Measurements from ENCODE around the gene FNIP1. TPM values are rescaled to one million over a fixed set of nuclear protein-coding genes. Genes with fewer than 3 reads are reported as not detected.
A peak's percentile ranks its signal among the peaks of the same experiment; 100 is the strongest.

The FNIP1 gene
- total and polyA plus RNA-seq, 12 donors, result 2.9 to 63.4 (median 33.8) TPM

DNA sequence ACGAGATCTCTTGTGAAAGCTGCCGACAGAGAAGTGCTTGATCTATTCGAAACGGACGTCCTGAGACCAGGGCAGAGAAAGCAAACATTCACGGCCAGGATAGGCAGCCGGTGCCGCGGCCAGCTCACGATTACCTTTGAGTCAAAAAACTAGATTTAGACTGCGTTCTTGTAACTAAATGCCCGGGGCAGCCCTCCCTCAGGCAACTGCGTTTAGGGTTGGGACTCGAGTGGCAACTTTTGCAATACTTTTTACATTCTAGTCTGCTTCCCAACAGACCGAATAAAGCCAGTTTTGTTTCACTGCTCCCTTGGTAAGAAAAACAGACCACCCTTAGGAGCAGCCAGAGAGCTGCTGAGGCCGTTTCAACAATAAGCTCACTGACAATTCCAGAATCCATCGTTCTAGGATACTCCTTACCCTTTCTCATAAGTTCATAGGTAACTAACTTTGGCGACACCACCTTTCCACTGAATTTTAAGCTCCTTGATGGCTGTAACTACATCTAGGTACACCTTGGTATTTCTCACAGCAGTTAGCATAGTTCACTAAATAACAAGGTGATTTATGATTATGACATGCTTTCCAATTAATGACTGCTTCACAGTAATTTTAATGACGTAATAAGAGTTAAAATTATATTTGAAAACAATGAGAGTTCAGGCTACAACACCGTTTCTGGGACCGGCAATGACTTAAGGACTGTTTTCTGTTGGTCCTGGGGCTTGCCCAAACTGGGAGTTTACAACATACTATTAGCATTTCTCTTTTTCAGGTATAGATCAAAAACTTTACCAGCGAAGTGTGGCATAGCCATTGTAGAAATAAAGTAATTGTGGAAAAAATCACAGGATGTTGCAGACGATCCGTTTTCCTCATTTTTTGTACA is 160.9 kb downstream of the FNIP1 start:
- Histone ChIP-seq H3K36me3 (replicated peaks in 1 of 2) (no peaks in the 10 kb centered on the region), H3K27ac (peak overlapping the region; percentile 88 to 99 (median 96)), H3K9me3 (replicated peaks in 1 of 3) (no peaks in the 10 kb centered on the region), H3K4me3 (peak overlapping the region; percentile 13 to 84 (median 68)), H3K4me1 (replicated peaks in 1 of 2) (peaks cover 13 to 30% of the 10 kb centered on the region in 2 donors), H3K27me3 (no peaks in the 10 kb centered on the region)
- WGBS, 4 donors, result 3% methylated on average over 24 of the region's 24 CpGs
- TF ChIP-seq, protein P1, sequence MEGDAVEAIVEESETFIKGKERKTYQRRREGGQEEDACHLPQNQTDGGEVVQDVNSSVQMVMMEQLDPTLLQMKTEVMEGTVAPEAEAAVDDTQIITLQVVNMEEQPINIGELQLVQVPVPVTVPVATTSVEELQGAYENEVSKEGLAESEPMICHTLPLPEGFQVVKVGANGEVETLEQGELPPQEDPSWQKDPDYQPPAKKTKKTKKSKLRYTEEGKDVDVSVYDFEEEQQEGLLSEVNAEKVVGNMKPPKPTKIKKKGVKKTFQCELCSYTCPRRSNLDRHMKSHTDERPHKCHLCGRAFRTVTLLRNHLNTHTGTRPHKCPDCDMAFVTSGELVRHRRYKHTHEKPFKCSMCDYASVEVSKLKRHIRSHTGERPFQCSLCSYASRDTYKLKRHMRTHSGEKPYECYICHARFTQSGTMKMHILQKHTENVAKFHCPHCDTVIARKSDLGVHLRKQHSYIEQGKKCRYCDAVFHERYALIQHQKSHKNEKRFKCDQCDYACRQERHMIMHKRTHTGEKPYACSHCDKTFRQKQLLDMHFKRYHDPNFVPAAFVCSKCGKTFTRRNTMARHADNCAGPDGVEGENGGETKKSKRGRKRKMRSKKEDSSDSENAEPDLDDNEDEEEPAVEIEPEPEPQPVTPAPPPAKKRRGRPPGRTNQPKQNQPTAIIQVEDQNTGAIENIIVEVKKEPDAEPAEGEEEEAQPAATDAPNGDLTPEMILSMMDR (IDR thresholded peaks at IDR 0.05), result no peak
- no peak for TF ChIP-seq POLR2A (IDR thresholded peaks at IDR 0.05)
- intact Hi-C loops (cut with DNase I), result no loop called here
- DNase-seq, result peak in 1 of 7 donors; percentile 23

DNA sequence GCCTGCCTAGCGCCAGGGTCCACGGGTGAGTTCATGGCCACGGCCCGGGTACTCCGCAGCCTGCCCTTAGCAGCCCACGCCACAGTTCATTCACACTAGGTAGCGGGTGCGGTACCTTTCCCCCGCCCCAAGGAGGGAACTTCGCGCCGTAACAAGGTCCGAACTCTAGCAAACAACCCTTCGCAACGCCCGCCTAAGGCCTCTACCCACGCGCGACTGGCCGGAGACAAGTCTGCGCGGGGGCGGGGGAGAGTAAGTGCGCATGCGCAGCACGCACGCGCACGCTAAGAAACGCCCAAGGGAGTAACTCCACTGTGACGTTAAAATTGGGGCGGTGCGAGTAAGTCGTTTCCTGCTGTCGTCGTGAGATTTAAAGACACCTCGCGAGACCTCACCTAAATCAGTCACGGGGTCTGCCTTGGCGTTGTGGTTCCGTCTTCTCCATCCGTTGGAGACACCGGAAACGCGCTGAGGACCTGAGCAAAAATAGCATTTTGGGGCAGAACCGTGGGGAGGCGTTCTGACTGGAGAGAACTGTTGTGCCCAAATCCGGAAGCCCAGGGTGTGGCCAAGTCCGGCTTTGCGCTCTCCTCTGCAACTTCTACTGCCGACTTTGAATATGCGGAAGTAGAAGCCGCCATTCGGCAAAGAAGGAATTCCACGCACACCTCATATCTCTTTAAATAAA is 161.7 kb downstream of the FNIP1 start, which contains the start of gene RAPGEF6:
TSS of gene RAPGEF6 (minus strand) at position 234 of the 688 bp plus-strand sequence. CDS start at position 35, 199 bp downstream.
- TF ChIP-seq, protein P1 (IDR thresholded peaks at IDR 0.05), result peak in 4 of 6 experiments; percentile 18 to 38 (median 26)
- peak; percentile 81 to 96 for TF ChIP-seq POLR2A (IDR thresholded peaks at IDR 0.05)
- intact Hi-C loops (cut with DNase I), result no loop called here
- peak within 1 kb of the TSS; percentile 13 to 84 (median 73) for H3K4me3 ChIP-seq
- WGBS, 4 donors, result 0 to 2% (median 0%) methylated on average over 25 to 55 of the region's 55 CpGs
- peaks cover 13 to 38% of the 10 kb centered on the region in 2 donors for H3K4me1 ChIP-seq (replicated peaks in 1 of 2)
- no peaks in the 10 kb centered on the region for H3K36me3 ChIP-seq (replicated peaks in 1 of 2)
- peak; percentile 99 to 100 (median 99) for DNase-seq
- H3K9me3 ChIP-seq (replicated peaks in 1 of 3), result no peaks in the 10 kb centered on the region
- H3K27me3 ChIP-seq, result no peaks in the 10 kb centered on the region
- peak within 1 kb of the TSS; percentile 88 to 99 (median 96) for H3K27ac ChIP-seq

DNA sequence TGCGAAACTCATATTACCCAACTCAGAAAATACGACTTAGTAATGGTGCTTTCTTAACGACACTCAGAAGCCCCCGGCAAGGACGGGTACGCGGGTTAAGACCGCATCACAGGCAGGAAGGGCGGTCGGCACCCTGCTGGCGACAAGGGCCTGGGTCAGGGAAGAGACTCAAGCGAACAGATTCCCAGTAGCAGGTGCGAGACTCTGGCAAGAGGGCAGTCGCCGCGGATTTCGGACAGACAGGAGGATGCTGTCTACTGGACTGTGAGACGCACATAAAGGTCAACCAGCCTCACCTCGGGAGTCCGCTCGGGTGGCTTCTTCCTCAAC is 162.2 kb downstream of the FNIP1 start:
- intact Hi-C loops (cut with DNase I), result no loop called here
- TF ChIP-seq, protein P1 (IDR thresholded peaks at IDR 0.05), result peak in 4 of 6 experiments; percentile 24 to 42 (median 28)
- no peak for TF ChIP-seq POLR2A (IDR thresholded peaks at IDR 0.05)
- no peaks in the 10 kb centered on the region for H3K36me3 ChIP-seq (replicated peaks in 1 of 2)
- no peaks in the 10 kb centered on the region for H3K27me3 ChIP-seq
- H3K9me3 ChIP-seq (replicated peaks in 1 of 3), result no peaks in the 10 kb centered on the region
- 0% methylated on average over 17 to 21 of the region's 21 CpGs for WGBS, 4 donors
- H3K4me1 ChIP-seq (replicated peaks in 1 of 2), result peaks cover 13 to 40% of the 10 kb centered on the region in 2 donors
- peak overlapping the region; percentile 69 to 99 (median 96) for H3K27ac ChIP-seq
- peak in 4 of 7 donors; percentile 65 to 74 (median 70) for DNase-seq
- H3K4me3 ChIP-seq, result peak overlapping the region; percentile 13 to 78 (median 62)

DNA sequence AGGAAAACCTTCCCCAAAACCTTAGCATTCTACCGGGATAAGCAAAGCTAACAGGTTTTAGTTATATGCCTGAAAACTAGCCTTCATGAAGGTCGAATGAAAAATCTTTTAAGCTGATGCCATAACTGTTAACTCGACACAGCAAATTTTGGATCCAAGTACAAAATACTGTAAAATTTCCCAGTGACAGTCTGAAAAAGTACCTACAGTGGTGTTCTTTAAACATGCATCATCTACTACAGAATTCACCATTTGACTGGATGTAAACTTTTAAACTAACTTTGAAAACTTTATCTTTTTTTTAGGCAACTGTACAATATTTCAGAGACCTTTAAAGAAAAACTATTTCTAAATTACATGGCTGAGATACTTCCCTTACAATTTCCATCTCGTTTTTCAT is 162.6 kb downstream of the FNIP1 start:
- no peak for DNase-seq
- peak overlapping the region in 3 of 4 donors; percentile 57 to 78 (median 68) for H3K4me3 ChIP-seq
- peaks cover 13 to 40% of the 10 kb centered on the region in 2 donors for H3K4me1 ChIP-seq (replicated peaks in 1 of 2)
- H3K27ac ChIP-seq, result peak overlapping the region; percentile 69 to 99 (median 96)
- TF ChIP-seq POLR2A (IDR thresholded peaks at IDR 0.05), result no peak
- TF ChIP-seq, protein P1 (IDR thresholded peaks at IDR 0.05), result no peak
- H3K27me3 ChIP-seq, result no peaks in the 10 kb centered on the region
- WGBS, 4 donors, result 0 to 4% (median 3%) methylated on average over 4 of the region's 4 CpGs
- H3K36me3 ChIP-seq (replicated peaks in 1 of 2), result no peaks in the 10 kb centered on the region
- no peaks in the 10 kb centered on the region for H3K9me3 ChIP-seq (replicated peaks in 1 of 3)
- intact Hi-C loops (cut with DNase I), result no loop called here
